HG02970 (cell line): ENCODE measurements around the gene RHOF.

Experiments
- ATAC-seq: cut with Tn5 transposase; IDR thresholded peaks from one replicate; pipeline ENCODE4 v1.9.1; 2021; ENCODE audit warnings: mild to moderate bottlenecking, moderate library complexity, moderate number of reproducible peaks; ENCODE audit not compliant: unreplicated experiment, low FRiP score

Gene RHOF

DNA sequence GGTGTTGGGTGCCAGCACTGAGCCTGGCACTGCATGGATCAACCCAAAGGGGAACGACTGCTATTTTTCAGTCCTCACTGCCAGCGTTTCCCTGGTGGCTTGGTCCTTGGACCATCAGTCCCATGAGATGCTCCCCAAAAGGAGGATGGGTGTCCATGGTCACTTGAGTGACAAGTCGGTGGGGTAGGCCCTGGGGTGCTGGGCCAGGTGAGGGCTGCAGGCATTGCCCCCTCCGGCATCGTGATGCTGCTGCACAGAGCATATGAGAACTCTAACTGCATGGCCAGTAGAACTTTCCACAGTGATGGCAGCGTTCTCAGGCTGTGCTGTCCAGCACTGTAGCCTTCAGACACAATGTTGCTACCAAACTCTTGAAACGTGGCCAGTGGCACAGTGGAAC, 26.6 kb upstream of the RHOF start:
- no peak for ATAC-seq

DNA sequence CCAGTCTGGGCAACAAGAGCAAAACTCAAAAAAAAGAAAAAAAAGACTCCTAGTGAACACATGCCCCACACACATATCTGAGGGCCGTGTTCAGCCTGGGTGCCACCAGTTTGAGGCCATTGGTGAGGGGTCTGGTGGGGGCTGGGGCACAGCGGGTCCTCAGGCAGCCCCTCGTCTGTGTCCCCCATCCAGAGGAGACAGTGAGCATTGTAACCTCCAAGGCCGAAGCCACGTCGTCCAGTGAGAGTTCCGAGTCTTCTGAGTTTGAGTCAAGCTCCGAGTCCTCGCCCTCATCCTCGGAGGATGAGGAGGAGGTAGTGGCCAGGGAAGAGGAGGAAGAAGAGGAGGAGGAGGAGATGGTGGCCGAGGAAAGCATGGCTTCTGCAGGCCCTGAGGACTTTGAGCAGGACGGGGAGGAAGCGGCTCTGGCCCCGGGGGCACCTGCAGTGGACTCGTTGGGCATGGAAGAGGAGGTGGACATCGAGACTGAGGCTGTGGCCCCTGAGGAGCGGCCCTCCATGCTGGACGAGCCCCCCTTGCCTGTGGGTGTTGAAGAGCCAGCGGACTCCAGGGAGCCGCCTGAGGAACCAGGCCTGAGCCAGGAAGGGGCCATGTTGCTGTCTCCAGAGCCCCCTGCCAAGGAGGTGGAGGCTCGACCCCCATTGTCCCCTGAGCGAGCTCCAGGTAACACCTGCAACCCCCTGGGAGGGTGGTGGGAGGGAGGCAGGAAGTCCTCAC, 25.9 kb upstream of the RHOF start:
- ATAC-seq = no peak

DNA sequence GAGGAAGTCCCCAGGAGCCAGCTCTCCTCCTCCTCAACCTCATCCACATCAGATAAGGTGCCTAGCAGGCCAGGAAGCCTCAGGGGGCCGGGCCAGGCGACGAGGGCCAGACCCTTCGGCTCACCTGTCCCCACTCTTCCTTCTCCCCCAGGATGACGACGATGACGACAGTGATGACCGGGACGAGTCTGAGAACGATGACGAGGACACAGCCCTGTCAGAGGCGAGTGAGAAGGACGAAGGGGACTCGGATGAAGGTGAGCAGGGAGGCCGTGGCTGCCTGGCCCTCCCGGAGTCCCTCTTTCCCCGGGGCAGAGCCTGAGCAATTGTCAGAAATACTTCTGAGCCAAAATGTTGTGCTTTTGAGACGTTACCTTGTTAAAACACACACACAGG, 24.2 kb upstream of the RHOF start:
- no peak for ATAC-seq

DNA sequence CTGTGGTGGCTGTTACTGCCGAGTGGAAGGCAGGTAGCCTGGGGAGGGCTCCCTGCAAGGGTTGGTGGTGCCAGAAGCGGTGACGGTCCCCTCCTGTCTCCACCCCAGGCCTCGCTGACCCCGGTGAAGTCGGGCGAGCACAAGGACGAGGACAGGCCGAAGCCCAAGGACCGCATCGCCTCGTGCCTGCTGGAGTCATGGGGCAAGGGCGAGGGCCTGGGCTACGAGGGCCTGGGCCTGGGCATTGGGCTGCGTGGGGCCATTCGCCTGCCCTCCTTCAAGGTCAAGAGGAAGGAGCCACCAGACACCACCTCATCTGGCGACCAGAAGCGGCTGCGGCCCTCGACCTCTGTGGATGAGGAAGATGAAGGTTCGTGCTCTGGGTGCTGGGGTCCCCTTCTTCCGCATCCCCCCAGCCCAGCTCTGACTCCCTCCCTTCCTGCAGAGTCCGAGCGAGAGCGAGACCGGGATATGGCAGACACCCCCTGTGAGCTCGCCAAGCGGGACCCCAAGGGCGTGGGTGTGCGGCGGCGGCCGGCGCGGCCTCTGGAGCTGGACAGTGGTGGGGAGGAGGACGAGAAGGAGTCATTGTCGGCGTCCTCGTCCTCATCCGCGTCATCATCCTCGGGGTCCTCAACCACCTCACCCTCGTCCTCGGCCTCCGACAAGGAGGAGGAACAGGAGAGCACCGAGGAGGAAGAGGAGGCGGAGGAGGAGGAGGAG, 23.6 kb upstream of the RHOF start:
- ATAC-seq = no peak

DNA sequence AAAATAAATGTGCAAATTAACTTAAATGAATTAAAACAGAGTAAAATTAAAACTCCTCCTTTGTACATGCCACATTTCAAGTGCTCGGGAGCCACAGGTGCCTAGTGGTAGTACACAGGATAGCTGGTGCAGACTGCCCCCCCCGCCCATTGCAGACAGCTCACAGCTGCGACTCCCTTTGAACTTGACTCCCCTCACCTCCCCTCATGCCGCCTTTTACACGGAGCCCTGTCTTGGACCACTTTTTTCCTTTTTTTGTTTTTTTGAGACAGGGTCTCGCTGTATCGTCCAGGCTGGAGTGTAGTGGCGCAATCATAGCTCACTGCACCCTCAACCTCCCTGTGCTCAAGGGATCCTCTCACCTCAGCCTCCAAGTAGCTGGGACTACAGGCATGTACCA, 21.8 kb upstream of the RHOF start:
- ATAC-seq = no peak

DNA sequence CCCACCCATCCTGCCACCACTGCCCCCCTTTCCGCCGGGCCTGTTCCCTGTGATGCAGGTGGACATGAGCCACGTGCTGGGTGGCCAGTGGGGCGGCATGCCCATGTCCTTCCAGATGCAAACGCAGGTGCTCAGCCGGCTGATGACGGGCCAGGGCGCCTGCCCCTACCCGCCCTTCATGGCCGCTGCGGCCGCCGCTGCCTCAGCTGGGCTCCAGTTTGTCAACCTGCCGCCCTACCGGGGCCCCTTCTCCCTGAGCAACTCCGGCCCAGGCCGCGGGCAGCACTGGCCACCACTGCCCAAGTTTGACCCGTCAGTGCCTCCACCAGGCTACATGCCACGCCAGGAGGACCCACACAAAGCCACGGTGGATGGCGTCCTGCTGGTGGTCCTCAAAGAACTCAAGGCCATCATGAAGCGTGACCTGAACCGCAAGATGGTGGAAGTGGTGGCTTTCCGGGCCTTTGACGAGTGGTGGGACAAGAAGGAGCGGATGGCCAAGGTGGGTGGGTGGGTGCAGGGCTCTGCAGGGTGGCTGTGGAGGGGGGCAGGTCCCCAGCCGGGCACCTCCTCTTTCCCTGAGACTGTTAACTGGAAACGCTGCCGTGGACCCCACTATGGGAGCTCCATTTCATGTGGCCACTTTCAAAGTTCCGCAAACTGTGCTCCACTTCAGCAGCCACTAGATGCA, 21.1 kb upstream of the RHOF start:
- ATAC-seq = no peak

DNA sequence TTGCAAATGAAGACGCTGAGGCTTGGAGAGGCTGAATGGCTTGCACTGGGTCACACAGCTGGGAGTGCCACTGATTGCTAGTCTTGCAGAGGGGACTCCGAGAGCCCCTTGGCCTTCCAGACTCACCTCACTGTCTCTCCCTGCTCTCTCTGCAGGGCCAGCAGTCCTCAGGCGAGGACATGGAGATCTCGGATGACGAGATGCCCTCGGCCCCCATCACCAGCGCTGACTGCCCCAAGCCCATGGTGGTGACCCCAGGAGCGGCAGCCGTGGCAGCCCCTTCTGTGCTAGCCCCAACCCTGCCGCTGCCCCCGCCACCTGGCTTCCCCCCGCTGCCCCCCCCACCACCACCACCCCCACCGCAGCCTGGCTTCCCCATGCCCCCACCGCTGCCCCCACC, 20.5 kb upstream of the RHOF start:
- ATAC-seq = no peak

DNA sequence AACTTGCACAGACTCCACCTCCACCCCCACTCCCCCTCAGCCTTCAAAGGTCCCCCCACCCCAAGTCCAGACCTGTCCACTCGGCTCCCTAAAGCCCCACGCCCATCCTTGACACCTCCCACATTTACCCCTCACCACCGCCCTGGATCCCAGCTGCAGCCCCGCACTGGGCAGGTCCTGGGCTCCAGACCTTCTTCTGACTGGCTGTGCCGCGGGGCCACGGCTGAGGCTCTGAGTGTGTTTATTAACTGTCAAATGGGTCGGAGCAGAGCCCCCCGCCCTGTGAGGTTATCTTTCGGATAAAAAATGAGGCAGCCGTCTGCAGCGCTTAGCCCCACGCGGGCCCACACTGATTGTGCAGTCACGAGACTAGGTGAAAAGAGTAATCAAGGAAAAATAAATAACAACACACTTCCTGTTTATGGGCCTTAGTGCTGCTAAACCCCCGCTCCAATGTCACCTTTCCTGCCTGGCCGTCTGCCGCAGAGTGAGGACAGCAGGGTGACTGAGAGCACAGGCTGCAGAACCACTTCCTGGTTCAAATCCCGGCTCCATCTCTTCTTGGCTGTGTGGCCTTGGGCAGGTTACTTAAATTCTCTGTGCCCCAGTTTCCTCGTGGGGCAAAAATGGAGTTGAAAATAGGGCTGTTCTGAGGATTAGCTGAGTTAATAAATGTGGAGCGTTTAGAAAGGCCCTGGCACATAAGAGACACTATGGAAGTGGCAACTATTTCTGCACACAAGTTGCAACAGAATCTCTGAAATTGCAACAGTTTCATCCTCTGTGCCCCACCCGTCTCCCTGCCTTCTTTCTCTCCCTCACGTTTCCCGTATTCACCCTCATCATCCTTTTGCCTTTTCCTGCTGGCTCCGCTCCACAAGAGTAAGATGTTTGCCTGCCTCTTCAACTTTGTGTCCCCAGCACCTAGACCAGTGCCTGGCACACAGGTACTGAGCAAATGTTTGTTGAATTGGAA, 19.7 kb upstream of the RHOF start:
- ATAC-seq = no peak

DNA sequence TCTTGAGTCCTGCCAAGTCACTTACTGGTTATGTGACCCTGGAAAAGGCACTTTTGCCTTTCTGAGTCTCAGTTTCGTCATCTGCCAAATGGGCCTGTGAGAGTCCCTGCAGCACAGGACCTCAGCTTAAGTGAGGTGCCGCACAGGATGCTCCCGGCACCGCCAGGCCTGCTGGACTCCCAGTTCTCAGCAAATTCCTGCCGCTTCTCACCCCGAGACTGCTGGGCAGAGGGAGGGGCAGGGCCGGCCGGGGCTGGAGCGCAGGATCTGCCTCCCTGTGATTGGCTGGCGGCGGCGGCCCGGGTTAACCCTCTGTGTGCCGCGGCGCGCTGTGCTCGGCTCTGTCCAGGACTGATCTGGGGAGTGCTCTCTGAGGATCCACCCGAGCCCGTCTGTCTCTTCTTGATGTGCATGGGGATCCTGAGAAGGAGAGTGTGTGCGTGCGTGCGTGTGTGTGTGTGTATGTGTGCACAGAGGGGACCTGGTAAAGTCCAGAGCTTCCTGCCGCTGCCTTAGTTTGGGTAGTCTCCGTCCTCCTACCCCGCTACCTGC, 18.9 kb upstream of the RHOF start:
- no peak for ATAC-seq

DNA sequence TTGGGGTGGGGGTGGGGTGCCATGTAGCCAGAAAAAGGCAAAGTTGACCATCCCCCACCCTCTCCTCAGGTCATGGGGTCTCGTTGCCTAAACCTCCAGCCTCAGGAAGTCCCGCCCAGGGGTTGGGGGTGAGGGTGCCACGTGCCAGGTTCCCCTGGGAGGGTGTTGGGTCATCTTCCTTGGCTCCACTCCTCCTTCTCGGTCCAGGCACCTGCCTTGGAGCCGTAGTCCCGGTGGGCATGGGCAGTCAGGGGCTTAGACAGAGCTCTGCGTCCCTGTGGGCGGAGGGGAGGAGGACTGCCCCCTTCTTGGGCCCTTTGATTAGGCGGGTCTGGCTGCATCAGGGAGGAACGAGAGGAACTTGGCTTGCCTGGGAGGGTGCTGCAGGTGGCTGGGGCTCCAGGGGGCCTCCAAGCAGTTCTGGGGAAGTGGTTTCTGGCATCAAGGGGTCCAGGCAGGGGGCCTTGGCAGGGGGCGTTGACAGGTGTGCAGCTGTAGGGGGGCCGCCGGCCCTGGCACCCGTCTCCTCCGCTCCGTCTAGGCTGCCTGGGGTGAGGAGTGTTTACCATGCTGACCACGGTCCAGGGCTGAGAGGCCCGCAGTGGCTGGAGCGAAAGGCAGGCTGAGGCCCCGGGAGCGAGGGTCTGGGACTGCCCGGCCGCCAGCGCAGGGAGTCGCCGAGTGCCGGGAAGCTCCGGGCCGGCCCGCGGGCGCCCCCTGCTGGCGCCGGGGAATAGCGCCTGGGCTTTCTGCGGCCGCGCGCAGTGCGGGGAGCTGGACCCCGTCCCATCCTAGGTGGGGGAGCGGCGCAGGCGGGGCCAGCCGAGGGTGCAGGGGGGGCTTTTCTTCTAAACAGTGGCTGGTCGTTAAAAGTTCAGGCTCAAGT, 18.2 kb upstream of the RHOF start:
- no peak for ATAC-seq

DNA sequence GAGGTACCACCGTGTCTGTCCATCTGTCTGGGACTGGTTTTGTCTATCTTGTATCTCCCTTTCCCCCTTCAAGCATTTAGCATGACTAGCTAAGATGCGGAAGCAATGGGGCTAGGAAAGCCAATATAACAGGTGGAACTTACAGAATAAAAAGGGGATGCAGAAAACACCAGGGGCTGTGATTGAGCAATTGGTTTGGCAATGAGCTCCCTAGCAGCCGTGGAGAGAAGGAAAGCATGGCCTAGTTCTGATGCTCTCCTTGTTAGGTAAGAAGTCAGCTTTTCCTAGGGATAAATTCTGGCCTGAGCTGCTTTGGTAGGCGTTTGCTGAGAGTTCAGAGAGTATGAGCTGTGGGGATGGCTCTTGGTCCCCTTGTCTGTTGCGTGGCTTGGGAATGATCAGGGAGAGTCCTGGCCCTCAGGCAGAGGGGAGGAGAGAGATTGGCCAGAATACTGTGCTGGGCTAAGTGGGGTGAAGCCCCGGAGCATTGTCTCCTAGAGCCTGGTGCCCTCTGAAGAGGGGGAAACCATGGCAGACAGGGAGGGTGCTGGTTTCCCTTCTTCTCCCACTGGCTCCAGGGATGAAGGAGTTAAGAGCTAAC, 17.4 kb upstream of the RHOF start:
- ATAC-seq = no peak

DNA sequence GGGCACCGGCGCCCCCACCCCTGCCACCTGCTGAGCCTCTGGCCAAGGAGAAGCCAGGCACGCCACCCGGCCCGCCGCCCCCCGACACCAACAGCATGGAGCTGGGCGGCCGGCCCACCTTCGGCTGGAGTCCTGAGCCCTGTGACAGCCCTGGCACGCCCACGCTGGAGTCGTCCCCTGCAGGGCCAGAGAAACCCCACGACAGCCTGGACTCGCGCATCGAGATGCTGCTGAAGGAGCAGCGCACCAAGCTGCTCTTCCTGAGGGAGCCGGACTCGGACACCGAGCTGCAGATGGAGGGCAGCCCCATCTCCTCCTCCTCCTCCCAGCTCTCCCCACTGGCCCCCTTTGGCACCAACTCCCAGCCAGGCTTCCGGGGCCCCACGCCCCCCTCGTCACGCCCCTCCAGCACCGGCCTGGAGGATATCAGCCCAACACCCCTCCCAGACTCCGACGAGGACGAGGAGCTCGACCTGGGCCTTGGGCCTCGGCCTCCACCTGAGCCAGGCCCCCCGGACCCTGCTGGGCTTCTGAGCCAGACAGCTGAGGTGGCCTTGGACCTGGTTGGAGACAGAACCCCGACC, 16.8 kb upstream of the RHOF start:
- no peak for ATAC-seq

DNA sequence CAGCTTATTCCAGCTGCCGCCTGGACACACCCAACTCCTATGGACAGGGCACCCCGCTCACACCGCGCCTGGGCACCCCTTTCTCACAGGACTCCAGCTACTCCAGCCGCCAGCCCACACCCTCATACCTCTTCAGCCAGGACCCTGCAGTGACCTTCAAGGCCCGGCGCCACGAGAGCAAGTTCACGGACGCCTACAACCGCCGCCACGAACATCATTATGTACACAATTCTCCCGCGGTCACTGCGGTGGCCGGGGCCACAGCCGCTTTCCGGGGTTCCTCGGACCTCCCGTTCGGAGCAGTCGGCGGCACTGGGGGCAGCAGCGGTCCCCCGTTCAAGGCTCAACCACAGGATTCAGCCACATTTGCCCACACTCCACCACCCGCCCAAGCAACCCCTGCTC, 16.2 kb upstream of the RHOF start:
- ATAC-seq = no peak

DNA sequence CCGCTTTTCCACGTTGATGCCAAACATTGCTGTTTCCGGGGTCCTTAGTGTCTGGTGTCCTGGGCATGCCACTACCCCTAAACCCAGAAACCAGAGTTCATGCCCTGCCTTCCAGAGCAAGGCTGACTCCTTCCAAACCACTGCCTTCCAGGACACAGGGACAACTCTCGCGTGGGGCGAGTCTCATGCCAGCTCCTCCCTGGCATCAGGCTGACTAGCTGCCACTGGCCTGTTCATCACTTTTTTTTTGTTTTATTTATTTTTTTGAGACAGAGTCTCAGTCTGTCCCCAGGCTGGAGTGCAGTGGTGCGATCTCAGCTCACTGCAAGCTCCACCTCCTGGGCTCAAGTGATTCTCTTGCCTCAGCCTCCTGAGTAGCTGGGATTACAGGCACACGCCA, 15.1 kb upstream of the RHOF start:
- no peak for ATAC-seq

DNA sequence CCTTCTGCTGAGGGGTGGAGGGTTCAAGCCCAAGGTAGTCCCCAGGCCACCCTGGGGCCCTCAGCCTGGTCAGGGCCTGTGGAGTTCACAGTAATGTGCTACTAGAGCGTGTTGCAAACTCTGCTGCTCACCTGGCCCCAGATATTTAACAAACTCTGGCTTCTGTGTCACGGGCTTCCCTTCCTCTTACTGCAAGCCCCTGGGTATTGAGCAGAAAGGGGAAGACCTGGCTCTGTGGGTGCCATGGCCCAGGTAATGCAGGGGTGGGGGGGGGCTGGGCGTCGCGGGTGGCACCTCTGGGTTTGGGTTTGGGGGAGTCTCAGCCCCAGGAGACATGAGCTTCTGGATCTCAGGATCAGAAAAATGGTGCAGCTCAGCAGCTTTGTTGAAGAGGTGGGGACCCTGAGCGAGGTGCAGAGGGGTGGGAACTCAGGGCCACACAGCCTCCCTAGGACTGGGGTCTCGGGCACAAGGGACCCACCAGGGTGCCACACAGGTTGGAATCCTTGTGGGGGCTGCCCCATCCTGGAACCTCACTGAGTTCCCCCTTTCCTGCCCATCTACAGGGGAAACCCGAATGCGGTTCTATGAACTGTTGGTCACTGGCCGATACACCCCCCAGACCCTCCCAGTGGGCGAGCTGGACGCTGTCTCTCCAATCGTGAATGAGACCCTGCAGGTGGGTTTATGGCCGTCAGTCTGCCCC, 14.3 kb upstream of the RHOF start:
- no peak for ATAC-seq

DNA sequence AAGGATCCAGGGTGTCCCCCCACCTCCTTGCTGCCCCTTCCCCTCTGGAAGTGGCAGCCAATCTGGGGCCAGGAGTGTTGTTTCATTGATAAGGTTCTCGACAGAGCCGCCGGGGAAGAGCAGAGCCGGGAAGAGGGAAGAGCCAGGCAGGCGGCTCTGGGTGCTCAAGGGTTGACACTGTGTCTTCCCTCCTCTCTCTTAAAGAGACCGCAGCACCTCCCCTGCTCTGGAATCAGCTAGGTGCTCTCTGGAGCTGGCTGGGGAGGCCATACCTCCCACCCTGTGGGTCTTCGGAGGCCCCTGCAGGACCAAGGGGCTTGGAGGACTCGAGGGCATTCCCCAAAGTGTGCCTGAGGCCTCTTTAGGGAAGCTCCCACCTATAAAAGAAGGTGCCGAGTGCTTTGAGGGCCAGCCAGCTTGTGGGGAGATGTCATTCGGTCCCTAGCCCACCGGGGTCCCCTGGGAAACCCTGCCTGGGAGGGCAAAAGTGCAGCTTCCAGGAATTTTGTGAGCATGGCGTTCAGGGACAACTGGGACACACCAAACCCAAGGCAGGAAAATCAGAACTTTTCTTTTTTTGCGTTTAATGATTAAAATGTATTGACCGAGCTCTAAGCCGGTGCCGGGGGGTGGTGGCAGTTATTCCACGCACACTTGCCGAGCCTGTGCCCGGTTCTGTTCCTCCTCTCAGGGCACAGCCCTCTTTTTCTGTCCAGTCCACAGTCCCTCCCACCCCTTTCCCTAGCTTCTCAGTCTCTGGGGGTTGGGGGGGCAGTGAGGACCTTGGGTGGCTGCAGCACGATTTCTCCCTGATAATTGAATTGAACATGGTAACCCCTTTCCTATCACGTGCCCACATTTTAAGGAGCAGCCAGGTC, 13.3 kb upstream of the RHOF start:
- no peak for ATAC-seq

DNA sequence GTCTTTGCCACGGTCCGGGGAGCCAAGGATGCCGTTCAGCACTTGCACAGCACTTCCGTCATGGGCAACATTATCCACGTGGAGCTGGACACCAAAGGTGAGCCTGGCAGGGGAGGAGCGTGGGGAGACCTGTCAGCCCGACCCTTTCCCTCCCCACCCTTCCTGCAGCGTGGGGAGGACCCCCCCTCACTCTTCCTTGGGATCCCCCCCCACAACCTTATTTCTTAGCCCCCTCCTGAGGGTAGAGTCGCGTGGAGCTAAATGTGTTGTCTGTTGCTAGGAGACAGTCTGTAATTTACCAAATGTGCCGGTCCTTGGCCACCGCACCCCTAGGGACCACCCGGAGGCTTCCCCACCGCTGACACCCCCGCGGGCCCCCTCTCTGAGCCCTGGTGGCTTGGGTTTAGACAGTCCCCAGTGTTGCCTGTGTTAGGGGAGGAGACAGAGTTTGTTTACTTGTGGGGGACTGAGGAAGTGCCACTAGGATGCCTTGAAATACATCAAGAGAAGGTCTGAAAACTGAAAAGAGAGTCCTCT, 12.6 kb upstream of the RHOF start:
- no peak for ATAC-seq
